GM19455 (cell line): Measurements from ENCODE around the gene SEMA4F.

Experiments used
- ATAC-seq: cut with Tn5 transposase; IDR thresholded peaks from one replicate; pipeline ENCODE4 v1.9.1; 2021; ENCODE audit not compliant: unreplicated experiment

The SEMA4F gene

GRCh38 chr2:74703373-74703772, 49.3 kb downstream of the SEMA4F start:
- ATAC-seq, result no peak

GRCh38 chr2:74704216-74704615, 50.2 kb downstream of the SEMA4F start:
- ATAC-seq, result no peak

GRCh38 chr2:74706741-74707140, 52.7 kb downstream of the SEMA4F start:
- ATAC-seq, result no peak

GRCh38 chr2:74707837-74708236, 53.8 kb downstream of the SEMA4F start:
- ATAC-seq, result no peak

- no peak for ATAC-seq
Measured at GRCh38 chr2:74708296-74708695, 54.2 kb downstream of the SEMA4F start.

GRCh38 chr2:74708883-74709282, 54.8 kb downstream of the SEMA4F start:
- ATAC-seq, result no peak

GRCh38 chr2:74712223-74713053, 58.4 kb downstream of the SEMA4F start:
- no peak for ATAC-seq

- no peak for ATAC-seq
Measured at GRCh38 chr2:74714691-74715080, 60.6 kb downstream of the SEMA4F start.

- ATAC-seq, result peak; percentile 92
Measured at GRCh38 chr2:74715081-74715791, 61.2 kb downstream of the SEMA4F start.

GRCh38 chr2:74715880-74716279, 61.8 kb downstream of the SEMA4F start:
- ATAC-seq, result no peak

GRCh38 chr2:74719066-74719465, 65.0 kb downstream of the SEMA4F start:
- no peak for ATAC-seq

- no peak for ATAC-seq
Measured at GRCh38 chr2:74721316-74721715, 67.3 kb downstream of the SEMA4F start.

- no peak for ATAC-seq
Measured at GRCh38 chr2:74724496-74724895, 70.4 kb downstream of the SEMA4F start.

- no peak for ATAC-seq
Measured at GRCh38 chr2:74725287-74725686, 71.2 kb downstream of the SEMA4F start.

GRCh38 chr2:74728842-74729241, 74.8 kb downstream of the SEMA4F start:
- ATAC-seq, result no peak

GRCh38 chr2:74730530-74730929, 76.5 kb downstream of the SEMA4F start:
- no peak for ATAC-seq
